Measurements from ENCODE around the gene MATN4. TPM values are rescaled to one million over a fixed set of nuclear protein-coding genes. Genes with fewer than 3 reads are reported as not detected.

The MATN4 gene
- total and polyA plus RNA-seq, 2 of the 13 experiments (the other 11 are each of a cell fraction or from before 2014, with no cell fraction given), result not detected

DNA sequence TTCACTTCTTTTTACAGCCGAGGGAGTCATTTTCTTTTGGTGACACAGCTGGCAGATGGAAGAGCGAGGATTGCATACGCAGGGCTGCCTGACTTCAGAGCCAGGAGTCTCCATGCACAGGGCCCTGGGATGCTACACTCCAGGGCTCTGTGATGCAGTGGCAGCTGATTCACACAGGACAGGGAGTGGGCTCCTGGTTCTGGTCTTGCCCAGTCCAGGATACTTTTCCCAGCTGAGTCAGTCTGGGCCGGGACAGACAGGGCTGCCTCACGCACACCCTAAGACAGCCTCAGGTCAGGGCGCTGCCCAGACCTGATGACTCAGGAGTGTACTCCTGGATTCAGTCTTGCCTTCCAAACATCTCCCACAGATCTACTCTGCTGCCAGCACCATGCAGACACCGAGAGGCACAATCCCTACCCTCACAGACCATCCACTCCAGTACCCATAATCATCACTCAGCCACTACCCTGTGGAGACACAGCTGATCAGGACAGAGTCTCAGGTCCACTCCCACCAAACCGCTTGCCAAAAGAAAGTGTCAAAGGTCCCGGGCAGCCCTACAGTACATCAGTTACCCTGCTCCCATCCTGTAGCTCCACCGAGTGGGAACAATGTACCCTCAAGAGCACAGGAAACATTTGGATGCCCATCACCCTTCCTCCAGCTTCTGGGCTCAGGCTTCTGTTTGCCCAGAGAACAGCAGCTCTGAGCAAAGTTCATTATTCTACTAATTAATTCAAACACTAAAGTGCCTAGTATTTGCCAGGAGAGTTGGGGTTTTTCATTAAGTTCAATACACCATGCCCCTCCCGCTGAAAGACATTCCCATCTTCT, 28.6 kb upstream of the MATN4 start (continued):
- TF ChIP-seq, protein P1, sequence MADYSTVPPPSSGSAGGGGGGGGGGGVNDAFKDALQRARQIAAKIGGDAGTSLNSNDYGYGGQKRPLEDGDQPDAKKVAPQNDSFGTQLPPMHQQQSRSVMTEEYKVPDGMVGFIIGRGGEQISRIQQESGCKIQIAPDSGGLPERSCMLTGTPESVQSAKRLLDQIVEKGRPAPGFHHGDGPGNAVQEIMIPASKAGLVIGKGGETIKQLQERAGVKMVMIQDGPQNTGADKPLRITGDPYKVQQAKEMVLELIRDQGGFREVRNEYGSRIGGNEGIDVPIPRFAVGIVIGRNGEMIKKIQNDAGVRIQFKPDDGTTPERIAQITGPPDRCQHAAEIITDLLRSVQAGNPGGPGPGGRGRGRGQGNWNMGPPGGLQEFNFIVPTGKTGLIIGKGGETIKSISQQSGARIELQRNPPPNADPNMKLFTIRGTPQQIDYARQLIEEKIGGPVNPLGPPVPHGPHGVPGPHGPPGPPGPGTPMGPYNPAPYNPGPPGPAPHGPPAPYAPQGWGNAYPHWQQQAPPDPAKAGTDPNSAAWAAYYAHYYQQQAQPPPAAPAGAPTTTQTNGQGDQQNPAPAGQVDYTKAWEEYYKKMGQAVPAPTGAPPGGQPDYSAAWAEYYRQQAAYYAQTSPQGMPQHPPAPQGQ (CRISPR knock-in tag; IDR thresholded peaks at IDR 0.05; ENCODE audit: borderline replicate concordance), result no peak
- peak; percentile 78; the same call in 1 of the 2 replicates for TF ChIP-seq NCOR1 (IDR thresholded peaks at IDR 0.05; ENCODE audit: borderline replicate concordance, low read length)
- no peak for TF ChIP-seq POLR2G (IDR thresholded peaks at IDR 0.05; ENCODE audit: low read depth, low read length)
- TF ChIP-seq, protein P2, sequence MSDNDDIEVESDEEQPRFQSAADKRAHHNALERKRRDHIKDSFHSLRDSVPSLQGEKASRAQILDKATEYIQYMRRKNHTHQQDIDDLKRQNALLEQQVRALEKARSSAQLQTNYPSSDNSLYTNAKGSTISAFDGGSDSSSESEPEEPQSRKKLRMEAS (IDR thresholded peaks at IDR 0.05), result peak; percentile 7; the same call in 1 of the 2 replicates
- TF ChIP-seq SNRNP70 (IDR thresholded peaks at IDR 0.05; ENCODE audit: low read depth, low read length), result no peak
- TF ChIP-seq ZNF766 (CRISPR knock-in tag; IDR thresholded peaks at IDR 0.05; ENCODE audit: borderline replicate concordance), result no peak
- no peak for TF ChIP-seq PCBP2 (optimal IDR thresholded peaks at IDR 0.05; ENCODE audit: low read depth, low read length, poor library complexity, severe bottlenecking)
- TF ChIP-seq, protein P3, sequence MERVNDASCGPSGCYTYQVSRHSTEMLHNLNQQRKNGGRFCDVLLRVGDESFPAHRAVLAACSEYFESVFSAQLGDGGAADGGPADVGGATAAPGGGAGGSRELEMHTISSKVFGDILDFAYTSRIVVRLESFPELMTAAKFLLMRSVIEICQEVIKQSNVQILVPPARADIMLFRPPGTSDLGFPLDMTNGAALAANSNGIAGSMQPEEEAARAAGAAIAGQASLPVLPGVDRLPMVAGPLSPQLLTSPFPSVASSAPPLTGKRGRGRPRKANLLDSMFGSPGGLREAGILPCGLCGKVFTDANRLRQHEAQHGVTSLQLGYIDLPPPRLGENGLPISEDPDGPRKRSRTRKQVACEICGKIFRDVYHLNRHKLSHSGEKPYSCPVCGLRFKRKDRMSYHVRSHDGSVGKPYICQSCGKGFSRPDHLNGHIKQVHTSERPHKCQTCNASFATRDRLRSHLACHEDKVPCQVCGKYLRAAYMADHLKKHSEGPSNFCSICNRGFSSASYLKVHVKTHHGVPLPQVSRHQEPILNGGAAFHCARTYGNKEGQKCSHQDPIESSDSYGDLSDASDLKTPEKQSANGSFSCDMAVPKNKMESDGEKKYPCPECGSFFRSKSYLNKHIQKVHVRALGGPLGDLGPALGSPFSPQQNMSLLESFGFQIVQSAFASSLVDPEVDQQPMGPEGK (CRISPR knock-in tag; IDR thresholded peaks at IDR 0.05), result peak; percentile 75
- no peak; the same call in 1 of the 2 replicates for TF ChIP-seq MTA1 (CRISPR knock-in tag; IDR thresholded peaks at IDR 0.05; ENCODE audit: borderline replicate concordance)
- TF ChIP-seq YY1 (IDR thresholded peaks at IDR 0.05; ENCODE audit: insufficient read depth, insufficient replicate concordance, low read depth, low read length), result peak; percentile 29
- no peak for TF ChIP-seq ZNF264 (CRISPR knock-in tag; IDR thresholded peaks at IDR 0.05)
- TF ChIP-seq ZZZ3 (CRISPR knock-in tag; IDR thresholded peaks at IDR 0.05; ENCODE audit: borderline replicate concordance), result no peak
- TF ChIP-seq ZNF326 (CRISPR knock-in tag; IDR thresholded peaks at IDR 0.05; ENCODE audit: borderline replicate concordance), result no peak
- 0 out of 2 replicates have a peak, but pooled peaks have one; percentile 27 for TF ChIP-seq FOXO1 (CRISPR knock-in tag; IDR thresholded peaks at IDR 0.05)
- peak; percentile 18; the same call in 1 of the 2 replicates for TF ChIP-seq ZFY (CRISPR knock-in tag; IDR thresholded peaks at IDR 0.05)
- TF ChIP-seq U2AF1 (optimal IDR thresholded peaks at IDR 0.05; ENCODE audit: low read depth, low read length), result peak; percentile 11
- TF ChIP-seq ZFP36L1 (CRISPR knock-in tag; IDR thresholded peaks at IDR 0.05), result no peak; the same call in 1 of the 2 replicates
- TF ChIP-seq TOE1 (CRISPR knock-in tag; IDR thresholded peaks at IDR 0.05), result no peak
- no peak for TF ChIP-seq ZNF451 (CRISPR knock-in tag; IDR thresholded peaks at IDR 0.05)
- TF ChIP-seq RFXAP (CRISPR knock-in tag; IDR thresholded peaks at IDR 0.05; ENCODE audit: borderline replicate concordance), result peak; percentile 70; the same call in 1 of the 2 replicates
- TF ChIP-seq ZNF138 (CRISPR knock-in tag; IDR thresholded peaks at IDR 0.05; ENCODE audit: low read depth), result no peak
- no peak for TF ChIP-seq TP53 (CRISPR knock-in tag; conservative IDR thresholded peaks at IDR 0.05)
- 0 out of 2 replicates have a peak, but pooled peaks have one; percentile 17 for TF ChIP-seq ZNF652 (CRISPR knock-in tag; IDR thresholded peaks at IDR 0.05; ENCODE audit: borderline replicate concordance, low read depth)
- no peak for TF ChIP-seq ZNF816 (CRISPR knock-in tag; IDR thresholded peaks at IDR 0.05; ENCODE audit: borderline replicate concordance)
- no peak for TF ChIP-seq ZNF17 (CRISPR knock-in tag; IDR thresholded peaks at IDR 0.05)
- no peak for TF ChIP-seq MED1 (CRISPR knock-in tag; IDR thresholded peaks at IDR 0.05)
- 0 out of 2 replicates have a peak, but pooled peaks have one; percentile 12 for TF ChIP-seq ZNF263 (CRISPR knock-in tag; IDR thresholded peaks at IDR 0.05)
